Memory B cell (primary cell): ENCODE data around the gene TOMM5.
A peak's percentile ranks its signal among the peaks of the same experiment; 100 is the strongest.

Experiments used
- ATAC-seq: fragments of 150-1000 bp; cut with Tn5 transposase; 2 replicates; pipeline ENCODE4 v1.10.0; 2021; ENCODE audit warnings: low read depth, mild to moderate bottlenecking, moderate library complexity
- DNase-seq, 2 donors: peaks; one replicate each; pipeline ENCODE4 v3.0.0; 2022; ENCODE audit warnings: low spot score in 2 of 2
- H3K27ac Mint-ChIP-seq: one replicate; pipeline ENCODE4 v1.8.0; 2022; ENCODE audit warnings: mild to moderate bottlenecking, moderate library complexity, mixed read lengths
- H3K27me3 Mint-ChIP-seq: one replicate; pipeline ENCODE4 v1.8.0; 2022; ENCODE audit warnings: mixed read lengths
- H3K36me3 Mint-ChIP-seq: one replicate; pipeline ENCODE4 v1.8.0; 2022; ENCODE audit warnings: mild to moderate bottlenecking, mixed read lengths
- H3K4me1 Mint-ChIP-seq: one replicate; pipeline ENCODE4 v1.8.0; 2022; ENCODE audit warnings: mixed read lengths
- H3K4me3 Mint-ChIP-seq: one replicate; pipeline ENCODE4 v1.8.0; 2022; ENCODE audit warnings: mild to moderate bottlenecking, moderate library complexity, mixed read lengths
- H3K9me3 Mint-ChIP-seq: one replicate; pipeline ENCODE4 v1.8.0; 2022; ENCODE audit warnings: mixed read lengths

The TOMM5 gene

GRCh38 chr9:37542488-37542887, 49.9 kb downstream of the TOMM5 start:
- Mint-ChIP-seq H3K4me3 (no peak overlapping the region), H3K27me3 (no peaks in the 10 kb centered on the region), H3K27ac (no peak overlapping the region), H3K9me3 (no peaks in the 10 kb centered on the region), H3K4me1 (peaks cover 9% of the 10 kb centered on the region), H3K36me3 (peaks cover 29% of the 10 kb centered on the region)
- DNase-seq: no peak
- ATAC-seq: no peak

- Mint-ChIP-seq H3K4me1 (peaks cover 4% of the 10 kb centered on the region), H3K27me3 (no peaks in the 10 kb centered on the region), H3K4me3 (no peak overlapping the region), H3K9me3 (no peaks in the 10 kb centered on the region), H3K27ac (no peak overlapping the region), H3K36me3 (peaks cover 30% of the 10 kb centered on the region)
- DNase-seq (no peak), ATAC-seq (no peak)
These were observed 50.9 kb downstream of the TOMM5 start for GRCh38 chr9:37541465-37541864.

GRCh38 chr9:37540634-37541033, 51.8 kb downstream of the TOMM5 start:
- ATAC-seq: no peak
- Mint-ChIP-seq H3K36me3 (peaks cover 30% of the 10 kb centered on the region), H3K27me3 (no peaks in the 10 kb centered on the region), H3K4me3 (no peak overlapping the region), H3K27ac (no peak overlapping the region), H3K4me1 (peaks cover 4% of the 10 kb centered on the region), H3K9me3 (no peaks in the 10 kb centered on the region)
- no peak for DNase-seq

GRCh38 chr9:37539634-37540033, 52.8 kb downstream of the TOMM5 start:
- Mint-ChIP-seq H3K27ac (peak overlapping the region; percentile 84), H3K9me3 (no peaks in the 10 kb centered on the region), H3K27me3 (no peaks in the 10 kb centered on the region), H3K4me3 (no peak overlapping the region), H3K4me1 (peaks cover 4% of the 10 kb centered on the region), H3K36me3 (peaks cover 33% of the 10 kb centered on the region)
- DNase-seq (no peak), ATAC-seq (peak; percentile 65)
